GM23248 (cell line): Measurements from ENCODE around the gene OGFOD2. TPM values are rescaled to one million over a fixed set of nuclear protein-coding genes. Genes with fewer than 3 reads are reported as not detected.

Experiments used
- DNase-seq: peaks from one replicate; pipeline ENCODE4 v3.0.0-alpha.2; 2015
- H2AFZ ChIP-seq: fragments of 200-600 bp; sonication (generic); 2 replicates; pipeline ENCODE4 v1.6.1; 2016; ENCODE audit warnings: antibody characterized with exemption
- H3F3A ChIP-seq: fragments of 200-600 bp; sonication (generic); 2 replicates; pipeline ENCODE4 v1.6.1; 2016; ENCODE audit warnings: mild to moderate bottlenecking, antibody characterized with exemption, mixed run types; ENCODE audit not compliant: insufficient read depth
- H3K27ac ChIP-seq: fragments of 200-600 bp; sonication (generic); 2 replicates; pipeline ENCODE4 v1.5.1; 2016; ENCODE audit warnings: mild to moderate bottlenecking
- H3K27me3 ChIP-seq: fragments of 200-600 bp; sonication (generic); replicated peaks from 2 replicates; pipeline ENCODE4 v1.6.1; 2016; ENCODE audit warnings: mild to moderate bottlenecking; ENCODE audit not compliant: insufficient read depth
- H3K36me3 ChIP-seq: fragments of 200-600 bp; sonication (generic); 2 replicates; pipeline ENCODE4 v1.6.1; 2016; ENCODE audit warnings: low read depth, mild to moderate bottlenecking
- H3K4me1 ChIP-seq: fragments of 200-600 bp; sonication (generic); 2 replicates; pipeline ENCODE4 v1.6.1; 2016; ENCODE audit warnings: mild to moderate bottlenecking; ENCODE audit not compliant: insufficient read depth
- H3K4me2 ChIP-seq: fragments of 200-600 bp; sonication (generic); one replicate; pipeline ENCODE4 v1.6.1; 2016; ENCODE audit warnings: mild to moderate bottlenecking; ENCODE audit not compliant: unreplicated experiment
- H3K4me3 ChIP-seq: fragments of 200-600 bp; sonication (generic); 2 replicates; pipeline ENCODE4 v1.5.1; 2016; ENCODE audit warnings: mild to moderate bottlenecking
- H3K79me2 ChIP-seq: fragments of 200-600 bp; sonication (generic); 2 replicates; pipeline ENCODE4 v1.6.1; 2016; ENCODE audit warnings: mild to moderate bottlenecking; ENCODE audit not compliant: insufficient read depth
- H3K9ac ChIP-seq: fragments of 200-600 bp; sonication (generic); 2 replicates; pipeline ENCODE4 v1.6.1; 2016; ENCODE audit warnings: mild to moderate bottlenecking
- H3K9me2 ChIP-seq: fragments of 200-600 bp; sonication (generic); 2 replicates; pipeline ENCODE4 v1.6.1; 2016; ENCODE audit warnings: mixed run types, mild to moderate bottlenecking, moderate library complexity; ENCODE audit not compliant: insufficient read depth
- H3K9me3 ChIP-seq: fragments of 200-600 bp; sonication (generic); one replicate; pipeline ENCODE4 v1.6.1; 2017; ENCODE audit warnings: low read depth
- H4K20me1 ChIP-seq: fragments of 200-600 bp; sonication (generic); 2 replicates; pipeline ENCODE4 v1.6.0; 2016; ENCODE audit not compliant: insufficient read depth
- EZH2 ChIP-seq: fragments of 200-600 bp; sonication (generic); IDR thresholded peaks from 2 replicates; pipeline ENCODE4 v1.6.1; 2018; ENCODE audit warnings: antibody characterized with exemption, mild to moderate bottlenecking; ENCODE audit not compliant: insufficient read depth, poor library complexity, severe bottlenecking
- EZH2phosphoT487 ChIP-seq: fragments of 200-600 bp; sonication (generic); IDR thresholded peaks from 2 replicates; pipeline ENCODE4 v1.6.1; 2018; ENCODE audit warnings: antibody characterized with exemption, moderate library complexity, mild to moderate bottlenecking, low read depth; ENCODE audit not compliant: insufficient read depth
- WGBS, 2 experiments: methylation state at CpG; one replicate each; pipeline ENCODE4 v1.1.6; 2015 to 2017; ENCODE audit warnings: low lambda C conversion rate in 2 of 2, low coverage in 1 of 2; ENCODE audit errors: missing lambda C conversion rate in 2 of 2; 5-methylcytosine and 5-hydroxymethylcytosine counted together
- in situ Hi-C: fragments of 300-500 bp; cut with MboI; formaldehyde crosslinking; loops from 2 replicates; pipeline ENCODE4 v1.15.0; 2020
- polyA plus RNA-seq: library from polyadenylated mRNA; unstranded; fragments of >200 nt; fragmentation: Nextera tagmentation; extraction: Ambion mirVana; gene quantifications from 2 replicates; pipeline ENCODE4 v1.2.1, GENCODE V29; 2016
- total RNA-seq: library from RNA; depleted of rRNA; stranded (reverse); fragments of >200 nt; shearing (Covaris generic); gene quantifications from 2 replicates; pipeline ENCODE4 v1.2.3, GENCODE V29; 2014; rRNA removed

Gene OGFOD2
- 11.9 and 28.3 TPM in 2 replicates for total RNA-seq
- 12.8 and 15.4 TPM in 2 replicates for polyA plus RNA-seq

DNA sequence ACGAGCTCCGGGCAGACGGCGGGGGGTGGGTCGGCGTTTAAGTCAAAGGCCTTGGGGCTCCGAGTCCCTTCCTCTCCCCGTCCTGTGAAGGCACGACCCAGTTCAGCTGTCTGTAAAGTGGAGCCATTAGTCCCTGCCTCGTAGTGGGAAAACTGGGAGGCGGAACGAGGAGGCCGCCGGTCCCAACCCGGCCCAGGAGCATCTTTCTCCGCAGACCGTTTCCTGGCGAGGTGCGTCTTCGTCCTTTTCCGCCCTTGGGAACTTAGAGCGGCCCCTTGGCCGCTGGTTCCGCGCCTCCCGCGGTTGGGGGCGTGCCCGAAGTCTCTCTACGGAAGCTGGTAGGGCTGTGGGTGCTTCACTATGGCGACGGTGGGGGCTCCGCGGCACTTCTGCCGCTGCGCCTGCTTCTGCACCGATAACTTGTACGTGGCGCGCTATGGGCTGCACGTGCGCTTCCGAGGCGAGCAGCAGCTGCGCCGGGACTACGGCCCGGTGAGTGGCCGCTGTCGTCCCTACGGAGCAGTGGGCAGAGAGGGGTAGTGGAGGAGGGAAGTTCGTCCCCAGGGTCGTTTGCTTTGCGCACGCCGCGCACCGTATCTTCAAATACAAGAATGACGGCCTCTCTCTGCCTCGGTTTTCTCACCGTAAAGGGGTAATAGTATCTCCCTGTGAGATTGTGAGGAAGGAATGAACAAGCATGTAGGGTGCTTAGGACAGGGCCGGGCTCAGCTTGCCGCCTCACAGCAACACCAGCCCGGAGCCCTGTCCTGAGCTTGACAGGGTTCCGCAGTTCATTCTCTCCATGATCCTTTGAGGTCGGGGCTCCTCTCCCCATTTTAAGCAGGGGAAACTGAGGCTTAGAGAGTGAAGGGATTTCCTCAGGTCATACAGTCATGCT is at the start of gene OGFOD2:
OGFOD2 (plus strand) TSS at position 353 of the 898 bp plus-strand sequence; CDS start at position 361, 8 bp downstream.
- Histone ChIP-seq H3K9ac (peak within 1 kb of the TSS; percentile 97), H3K79me2 (peaks cover 48% of the 10 kb centered on the region), H3K9me3 (no peaks in the 10 kb centered on the region), H3K4me3 (peak within 1 kb of the TSS; percentile 95), H3K4me2 (peak within 1 kb of the TSS; percentile 99), H3K36me3 (no peaks in the 10 kb centered on the region), H3F3A (no peaks in the 10 kb centered on the region), H4K20me1 (no peaks in the 10 kb centered on the region), H3K27me3 (no peaks in the 10 kb centered on the region), H3K9me2 (no peaks in the 10 kb centered on the region), H3K27ac (peak within 1 kb of the TSS; percentile 93), H2AFZ (peak within 1 kb of the TSS; percentile 100), H3K4me1 (peaks cover 7% of the 10 kb centered on the region)
- WGBS, 2 experiments: 1 to 2% methylated on average over 63 to 66 of the region's 66 CpGs
- no peak for TF ChIP-seq EZH2
- TF ChIP-seq EZH2phosphoT487: no peak
- in situ Hi-C loops: no loop called here
- peak; percentile 97 for DNase-seq

DNA sequence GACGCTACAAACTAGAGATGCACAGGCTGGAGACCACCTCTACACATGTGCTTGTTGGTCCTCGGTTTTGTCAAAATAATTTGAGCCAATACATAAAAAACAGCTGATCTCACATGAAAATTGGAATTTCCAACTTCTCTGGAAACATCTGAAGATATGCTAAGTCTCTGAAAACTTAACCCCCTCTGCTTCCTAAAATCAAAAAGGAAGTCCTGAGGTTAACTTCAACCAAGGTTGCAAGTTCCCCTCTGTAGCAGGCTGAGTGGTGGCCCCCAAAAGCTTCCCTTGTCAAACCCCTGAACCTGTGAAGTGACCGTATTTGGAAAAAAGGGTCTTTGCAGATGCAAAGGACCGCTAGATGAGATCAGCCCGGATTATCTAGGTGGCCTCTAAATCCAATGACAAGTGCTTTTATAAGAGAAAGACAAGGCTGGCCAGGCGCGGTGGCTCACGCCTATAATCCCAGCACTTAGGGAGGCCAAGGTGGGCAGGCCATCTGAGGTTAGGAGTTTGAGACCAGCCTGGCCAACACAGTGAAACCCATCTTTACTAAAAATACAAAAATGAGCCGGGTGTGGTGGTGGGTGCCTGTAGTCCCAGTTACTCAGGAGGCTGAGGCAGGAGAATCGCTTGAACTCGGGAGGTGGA is 47.2 kb upstream of the OGFOD2 start:
- no peak overlapping the region for H2AFZ ChIP-seq
- H4K20me1 ChIP-seq: no peaks in the 10 kb centered on the region
- H3K4me3 ChIP-seq: no peak overlapping the region
- H3F3A ChIP-seq: no peaks in the 10 kb centered on the region
- WGBS, 2 experiments: 89% methylated on average over 11 of the region's 11 CpGs
- H3K27ac ChIP-seq: no peak overlapping the region
- H3K9me2 ChIP-seq: no peaks in the 10 kb centered on the region
- no peaks in the 10 kb centered on the region for H3K27me3 ChIP-seq
- in situ Hi-C loops: no loop called here
- H3K4me2 ChIP-seq: no peak overlapping the region
- no peaks in the 10 kb centered on the region for H3K9me3 ChIP-seq
- no peak overlapping the region for H3K9ac ChIP-seq
- no peaks in the 10 kb centered on the region for H3K79me2 ChIP-seq
- DNase-seq: no peak
- TF ChIP-seq EZH2phosphoT487 (no peak), EZH2 (no peak)
- no peaks in the 10 kb centered on the region for H3K4me1 ChIP-seq
- no peaks in the 10 kb centered on the region for H3K36me3 ChIP-seq

- TF ChIP-seq EZH2phosphoT487 (no peak), EZH2 (no peak)
- Histone ChIP-seq H3K27ac (no peak overlapping the region), H3K4me1 (no peaks in the 10 kb centered on the region), H2AFZ (no peak overlapping the region), H3K36me3 (no peaks in the 10 kb centered on the region), H3K4me2 (no peak overlapping the region), H4K20me1 (no peaks in the 10 kb centered on the region), H3K9me2 (no peaks in the 10 kb centered on the region), H3F3A (no peaks in the 10 kb centered on the region), H3K4me3 (no peak overlapping the region), H3K9me3 (no peaks in the 10 kb centered on the region), H3K27me3 (no peaks in the 10 kb centered on the region), H3K9ac (no peak overlapping the region), H3K79me2 (no peaks in the 10 kb centered on the region)
- 81 to 83% methylated on average over 12 of the region's 12 CpGs for WGBS, 2 experiments
- in situ Hi-C loops: no loop called here
- no peak for DNase-seq
Measured at GRCh38 chr12:122928404-122929147, 46.5 kb upstream of the OGFOD2 start.

DNA sequence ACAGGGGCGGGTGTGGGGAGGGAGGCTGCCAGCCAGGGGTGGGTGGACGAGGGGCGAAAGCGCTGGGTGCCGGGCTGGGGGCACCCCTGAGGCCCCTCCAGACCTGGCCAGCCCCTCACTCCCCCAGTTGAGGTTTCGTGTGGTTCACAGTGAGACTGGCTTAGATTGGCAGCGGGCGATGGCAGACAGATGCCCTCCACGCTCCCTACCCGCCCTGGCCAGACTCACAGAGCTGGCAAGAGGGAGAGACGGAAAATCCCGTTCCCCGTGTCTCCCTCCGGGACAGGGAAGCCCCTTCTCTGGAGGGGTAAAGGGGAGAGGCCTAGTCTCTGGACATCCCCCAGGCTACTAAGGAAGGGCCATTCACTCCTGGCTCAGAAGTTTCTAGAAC is 45.9 kb upstream of the OGFOD2 start:
- Histone ChIP-seq H2AFZ (no peak overlapping the region), H3K9ac (no peak overlapping the region), H3K27me3 (no peaks in the 10 kb centered on the region), H3K4me2 (no peak overlapping the region), H3K4me3 (no peak overlapping the region), H3K4me1 (no peaks in the 10 kb centered on the region), H3K27ac (no peak overlapping the region), H3K36me3 (no peaks in the 10 kb centered on the region), H4K20me1 (no peaks in the 10 kb centered on the region), H3K79me2 (no peaks in the 10 kb centered on the region), H3K9me2 (no peaks in the 10 kb centered on the region), H3K9me3 (no peaks in the 10 kb centered on the region), H3F3A (no peaks in the 10 kb centered on the region)
- DNase-seq: no peak
- 84 to 86% methylated on average over 7 to 14 of the region's 14 CpGs for WGBS, 2 experiments
- TF ChIP-seq EZH2phosphoT487 (no peak), EZH2 (no peak)
- in situ Hi-C loops: no loop called here
